Mesothelial cell of epicardium (in vitro differentiated cells): ENCODE measurements around the gene GPANK1. TPM values are rescaled to one million over a fixed set of nuclear protein-coding genes. Genes with fewer than 3 reads are reported as not detected.

Source experiments
- DNase-seq, 2 experiments: peaks; one replicate each; pipeline ENCODE4 v3.0.0; 2021; ENCODE audit warnings: low spot score in 2 of 2; ENCODE audit not compliant: unreplicated experiment in 2 of 2
- H3K27ac Mint-ChIP-seq: 2 replicates; pipeline ENCODE4 v1.8.0; 2021; ENCODE audit warnings: mixed read lengths
- H3K27me3 Mint-ChIP-seq: 2 replicates; pipeline ENCODE4 v1.8.0; 2021; ENCODE audit warnings: low read depth, mixed read lengths
- H3K36me3 Mint-ChIP-seq: 2 replicates; pipeline ENCODE4 v1.8.0; 2021; ENCODE audit warnings: mixed read lengths
- H3K4me1 Mint-ChIP-seq: 2 replicates; pipeline ENCODE4 v1.8.0; 2021; ENCODE audit warnings: mixed read lengths
- H3K4me3 Mint-ChIP-seq: 2 replicates; pipeline ENCODE4 v1.8.0; 2021; ENCODE audit warnings: mild to moderate bottlenecking, moderate library complexity, mixed read lengths
- H3K9me3 Mint-ChIP-seq: 2 replicates; pipeline ENCODE4 v1.8.0; 2021; ENCODE audit warnings: mixed read lengths
- total RNA-seq: library from RNA; stranded (reverse); gene quantifications from 3 replicates; pipeline ENCODE4 v1.2.1, GENCODE V29; 2021
- TF ChIP-seq, protein P1 (sequence below): fragments of 200-600 bp; sonication (generic); IDR thresholded peaks from one replicate; pipeline ENCODE4 v1.5.0; 2021; ENCODE audit warnings: antibody characterized with exemption; ENCODE audit not compliant: unreplicated experiment

Gene GPANK1
- total RNA-seq, 1 donor from 2014 or later, result 14.8 TPM

DNA sequence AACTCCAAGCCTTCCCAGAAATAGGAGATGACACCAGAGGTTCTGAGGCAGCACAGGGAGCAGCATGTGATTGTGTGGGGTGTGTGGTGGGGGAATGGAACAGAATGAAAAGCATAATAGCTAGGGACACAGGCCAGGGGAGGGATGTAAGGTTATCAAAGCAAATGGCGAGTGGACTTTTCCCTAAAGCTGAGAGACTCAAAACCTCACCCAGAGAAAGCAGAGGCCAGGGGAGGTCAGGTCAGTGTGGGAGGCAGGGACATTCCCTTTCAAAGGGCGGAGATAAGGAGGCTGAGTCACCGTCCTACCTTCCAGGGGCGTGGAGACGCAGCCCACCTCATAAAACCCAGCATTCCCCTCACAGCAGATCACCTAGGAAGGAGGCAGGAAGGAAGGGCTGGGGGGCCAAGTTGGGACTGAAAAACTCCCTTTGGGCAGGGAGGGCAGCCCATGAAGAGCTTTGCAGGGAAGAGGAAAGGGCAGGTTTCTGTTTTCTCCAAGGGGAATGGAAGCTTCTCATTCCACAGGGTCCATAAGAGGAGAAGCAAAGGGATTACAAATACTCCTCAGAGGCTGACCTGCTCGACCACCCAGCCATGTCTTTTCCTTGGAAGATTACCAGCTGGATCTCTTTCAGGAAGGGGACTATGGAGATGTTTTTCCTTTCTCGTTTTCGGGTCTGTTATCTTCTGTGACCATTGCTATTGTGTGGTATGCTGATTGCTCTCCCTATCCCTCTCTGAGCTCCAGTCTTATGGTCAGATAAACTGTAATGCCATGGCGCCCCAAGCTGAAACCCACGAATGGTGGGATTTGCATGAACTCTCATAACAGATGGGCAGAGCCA lies 25.7 kb upstream of the GPANK1 start:
- no peak for DNase-seq
- H3K9me3 Mint-ChIP-seq, result no peaks in the 10 kb centered on the region
- H3K27ac Mint-ChIP-seq, result peak overlapping the region; percentile 69
- TF ChIP-seq, protein P1, sequence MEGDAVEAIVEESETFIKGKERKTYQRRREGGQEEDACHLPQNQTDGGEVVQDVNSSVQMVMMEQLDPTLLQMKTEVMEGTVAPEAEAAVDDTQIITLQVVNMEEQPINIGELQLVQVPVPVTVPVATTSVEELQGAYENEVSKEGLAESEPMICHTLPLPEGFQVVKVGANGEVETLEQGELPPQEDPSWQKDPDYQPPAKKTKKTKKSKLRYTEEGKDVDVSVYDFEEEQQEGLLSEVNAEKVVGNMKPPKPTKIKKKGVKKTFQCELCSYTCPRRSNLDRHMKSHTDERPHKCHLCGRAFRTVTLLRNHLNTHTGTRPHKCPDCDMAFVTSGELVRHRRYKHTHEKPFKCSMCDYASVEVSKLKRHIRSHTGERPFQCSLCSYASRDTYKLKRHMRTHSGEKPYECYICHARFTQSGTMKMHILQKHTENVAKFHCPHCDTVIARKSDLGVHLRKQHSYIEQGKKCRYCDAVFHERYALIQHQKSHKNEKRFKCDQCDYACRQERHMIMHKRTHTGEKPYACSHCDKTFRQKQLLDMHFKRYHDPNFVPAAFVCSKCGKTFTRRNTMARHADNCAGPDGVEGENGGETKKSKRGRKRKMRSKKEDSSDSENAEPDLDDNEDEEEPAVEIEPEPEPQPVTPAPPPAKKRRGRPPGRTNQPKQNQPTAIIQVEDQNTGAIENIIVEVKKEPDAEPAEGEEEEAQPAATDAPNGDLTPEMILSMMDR, result no peak
- H3K36me3 Mint-ChIP-seq, result peaks cover 37% of the 10 kb centered on the region
- no peaks in the 10 kb centered on the region for H3K27me3 Mint-ChIP-seq
- H3K4me1 Mint-ChIP-seq, result peaks cover 6% of the 10 kb centered on the region
- H3K4me3 Mint-ChIP-seq, result no peak overlapping the region

- Mint-ChIP-seq H3K9me3 (no peaks in the 10 kb centered on the region), H3K27ac (peak overlapping the region; percentile 69), H3K36me3 (peaks cover 37% of the 10 kb centered on the region), H3K4me3 (no peak overlapping the region), H3K4me1 (peaks cover 6% of the 10 kb centered on the region), H3K27me3 (no peaks in the 10 kb centered on the region)
- TF ChIP-seq, protein P1, result no peak
- DNase-seq, result no peak
Measured at GRCh38 chr6:31689249-31690110, 24.7 kb upstream of the GPANK1 start.

DNA sequence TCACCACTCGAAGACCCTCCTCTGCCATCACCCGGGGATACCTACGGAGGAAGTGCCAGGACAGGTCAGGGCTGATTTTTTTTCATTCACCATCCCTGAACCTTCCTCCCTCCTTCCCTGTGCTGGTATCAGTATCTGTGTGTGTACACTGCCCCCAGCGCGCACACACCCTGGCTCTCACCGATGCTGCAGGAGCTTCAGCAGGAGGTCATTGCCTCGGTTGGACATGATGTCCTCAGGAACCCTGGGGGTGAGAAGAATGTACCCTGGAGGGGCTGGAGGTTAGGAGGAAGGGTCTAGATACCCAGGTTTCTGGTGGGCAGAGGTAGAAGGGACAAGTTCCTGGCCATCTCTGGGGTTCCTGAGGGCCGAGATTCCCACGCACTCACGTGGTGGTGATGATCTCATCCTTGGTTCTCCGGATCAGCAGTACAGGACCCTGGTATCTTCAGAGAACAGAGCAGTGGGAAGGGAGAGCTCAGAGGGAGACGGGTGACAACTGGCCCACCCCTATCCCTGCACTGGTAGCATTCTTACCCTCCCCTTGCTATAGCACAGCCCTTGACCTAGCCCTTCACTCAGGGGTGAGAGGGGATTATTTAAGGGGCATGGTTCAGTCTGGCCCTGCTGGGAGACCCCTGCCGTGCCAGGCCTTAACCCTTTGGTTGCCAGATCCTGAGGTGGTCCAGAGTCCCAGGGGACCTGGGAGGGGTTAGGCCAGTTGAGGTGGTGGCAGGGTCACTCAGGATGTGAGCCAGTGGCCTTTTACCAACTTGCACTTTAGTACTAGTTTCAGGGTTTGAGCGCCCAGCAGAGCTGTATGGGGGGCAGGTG lies 23.3 kb upstream of the GPANK1 start:
- Mint-ChIP-seq H3K4me1 (peaks cover 12% of the 10 kb centered on the region), H3K4me3 (no peak overlapping the region), H3K36me3 (peaks cover 34% of the 10 kb centered on the region), H3K9me3 (no peaks in the 10 kb centered on the region), H3K27ac (no peak overlapping the region), H3K27me3 (no peaks in the 10 kb centered on the region)
- DNase-seq, result no peak
- TF ChIP-seq, protein P1, result no peak

DNA sequence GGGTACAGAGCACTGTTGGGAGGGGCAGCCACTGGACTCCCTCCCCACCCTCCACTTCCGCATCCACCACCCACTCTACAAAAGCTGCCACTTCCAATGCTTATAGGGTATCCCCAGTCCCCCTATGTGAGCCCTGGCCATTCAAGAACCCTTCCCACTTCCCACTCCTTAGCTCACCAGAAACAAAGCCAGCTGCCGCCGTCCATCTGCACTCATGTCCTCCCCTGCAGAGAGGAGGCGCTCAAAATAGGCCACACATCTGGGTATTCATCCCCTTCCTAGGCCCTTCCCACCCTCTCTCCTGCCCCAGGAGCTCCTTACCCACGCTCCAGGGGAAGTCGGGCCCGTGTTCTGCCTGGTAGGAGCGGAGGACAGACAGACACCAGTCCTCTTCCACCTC lies 22.5 kb upstream of the GPANK1 start:
- H3K4me1 Mint-ChIP-seq, result peaks cover 13% of the 10 kb centered on the region
- H3K9me3 Mint-ChIP-seq, result no peaks in the 10 kb centered on the region
- TF ChIP-seq, protein P1, result no peak
- H3K36me3 Mint-ChIP-seq, result peaks cover 28% of the 10 kb centered on the region
- no peak overlapping the region for H3K27ac Mint-ChIP-seq
- no peak for DNase-seq
- no peaks in the 10 kb centered on the region for H3K27me3 Mint-ChIP-seq
- no peak overlapping the region for H3K4me3 Mint-ChIP-seq

DNA sequence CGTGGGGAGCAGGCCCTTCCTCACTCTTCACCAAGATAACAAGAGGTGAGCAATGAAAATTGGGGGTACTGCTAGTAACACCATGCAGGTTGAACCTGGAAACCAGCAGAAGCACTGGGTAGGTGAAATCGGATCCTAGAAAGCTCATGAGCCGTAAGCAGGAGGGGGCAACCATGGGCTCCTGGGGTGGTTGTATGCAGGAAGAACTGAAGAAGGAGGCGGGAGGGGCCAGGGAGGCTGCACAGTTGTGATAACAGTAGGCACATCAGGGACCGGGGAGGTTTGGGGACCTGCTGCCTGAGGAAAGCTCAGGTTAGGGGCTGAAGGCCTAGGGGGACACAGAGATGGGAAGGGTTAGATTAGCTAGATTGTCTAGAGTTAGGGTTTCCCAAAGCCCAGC lies 21.7 kb upstream of the GPANK1 start:
- H3K27ac Mint-ChIP-seq, result no peak overlapping the region
- no peaks in the 10 kb centered on the region for H3K9me3 Mint-ChIP-seq
- H3K36me3 Mint-ChIP-seq, result peaks cover 26% of the 10 kb centered on the region
- H3K27me3 Mint-ChIP-seq, result no peaks in the 10 kb centered on the region
- TF ChIP-seq, protein P1, result no peak
- no peak for DNase-seq
- H3K4me3 Mint-ChIP-seq, result no peak overlapping the region
- H3K4me1 Mint-ChIP-seq, result peaks cover 16% of the 10 kb centered on the region
